A549 (cell line): Measurements from ENCODE around the gene CLIC4. TPM values are rescaled to one million over a fixed set of nuclear protein-coding genes. Genes with fewer than 3 reads are reported as not detected.

Source experiments
- ATAC-seq, 2 experiments: fragments of 200-7000 bp in 1 of 2; fragments of >200 bp in 1 of 2; cut with Nextera tagmentation in 1 of 2; cut with Tn5 transposase in 1 of 2; 3 replicates each; pipeline versions ENCODE4 v1.8.0 to v1.9.1; 2018 to 2020; ENCODE audit warnings: mild to moderate bottlenecking in 1 of 2, moderate library complexity in 1 of 2
- CTCF ChIA-PET: fragments of 300-600 bp; sonication (Branson Sonifier 250); formaldehyde crosslinking; extraction: SDS; loops from one replicate; lab custom pipeline; 2021; ENCODE audit warnings: antibody characterized with exemption, inconsistent platforms; lab: Yijun Ruan, JAX
- POLR2A ChIA-PET: fragments of 350-600 bp; formaldehyde crosslinking; extraction: SDS; loops from one replicate; lab custom pipeline; 2021; ENCODE audit warnings: antibody characterized with exemption, inconsistent platforms; lab: Yijun Ruan, JAX
- DNase-seq, 2 experiments: peaks; one replicate each; pipeline versions ENCODE4 v3.0.0 to v3.0.0-alpha.2; 2011 to 2016; ENCODE audit warnings: low read depth in 1 of 2, low spot score in 1 of 2
- FAIRE-seq: peaks from 2 replicates; lab custom pipeline; 2011; peaks lifted over from hg19 to GRCh38; lab: Jason Lieb, UNC
- H3K27ac ChIP-seq, 2 experiments: fragments of >200 bp; sonication (Bioruptor Twin); formaldehyde crosslinking; 3 replicates each; pipeline ENCODE4 v1.5.1; 2016 to 2017
- H3K4me1 ChIP-seq: fragments of >200 bp; sonication (Bioruptor Twin); formaldehyde crosslinking; 3 replicates; pipeline ENCODE4 v1.6.1; 2016
- H3K4me2 ChIP-seq: fragments of >200 bp; sonication (Bioruptor Twin); formaldehyde crosslinking; 3 replicates; pipeline ENCODE4 v1.6.1; 2016
- H3K4me3 ChIP-seq: fragments of >200 bp; sonication (Bioruptor Twin); formaldehyde crosslinking; 3 replicates; pipeline ENCODE4 v1.5.1; 2016
- H3K9me3 ChIP-seq: fragments of >200 bp; sonication (Bioruptor Twin); formaldehyde crosslinking; 3 replicates; pipeline ENCODE4 v1.6.1; 2016
- ATOH8 ChIP-seq: fragments of 250-450 bp; sonication (Bioruptor Pico); IDR thresholded peaks from 2 replicates; pipeline ENCODE4 v1.5.0; 2020; ENCODE audit warnings: low read depth, mild to moderate bottlenecking, moderate library complexity
- BCL3 ChIP-seq: fragments of >200 bp; sonication (Bioruptor Twin); formaldehyde crosslinking; IDR thresholded peaks from 3 replicates; pipeline ENCODE4 v1.6.1; 2016
- BHLHE40 ChIP-seq: IDR thresholded peaks from 2 replicates; pipeline ENCODE4 v1.6.1; 2012; ENCODE audit warnings: low read depth, low read length, inconsistent platforms
- CBX8 ChIP-seq: fragments of 200-600 bp; sonication (generic); IDR thresholded peaks from 2 replicates; pipeline ENCODE4 v1.6.1; 2016
- CEBPB ChIP-seq, 2 experiments: fragments of >200 bp in 1 of 2; sonication (Bioruptor Twin) in 1 of 2; formaldehyde crosslinking in 1 of 2; IDR thresholded peaks; 2 replicates each; pipeline ENCODE4 v1.6.1; 2012 to 2016
- CHD2 ChIP-seq: fragments of 150-350 bp; IDR thresholded peaks from 2 replicates; pipeline ENCODE4 v1.6.1; 2014; ENCODE audit warnings: low read length; ENCODE audit not compliant: partially characterized antibody
- CTCF ChIP-seq: fragments of >200 bp; sonication (Bioruptor Twin); formaldehyde crosslinking; IDR thresholded peaks from 3 replicates; pipeline ENCODE4 v1.5.1; 2016
- EHMT2 ChIP-seq: fragments of 200-600 bp; sonication (generic); IDR thresholded peaks from 2 replicates; pipeline ENCODE4 v1.6.1; 2016; ENCODE audit warnings: antibody characterized with exemption, low read depth, mild to moderate bottlenecking, moderate library complexity
- ESRRA ChIP-seq: fragments of 150-350 bp; IDR thresholded peaks from 2 replicates; pipeline ENCODE4 v1.6.1; 2014; ENCODE audit warnings: mild to moderate bottlenecking, low read length, borderline replicate concordance
- FOSB ChIP-seq: fragments of 250-450 bp; sonication (Bioruptor Pico); IDR thresholded peaks from 2 replicates; pipeline ENCODE4 v1.5.0; 2020; ENCODE audit warnings: mild to moderate bottlenecking, moderate library complexity
- FOXS1 ChIP-seq: fragments of 250-450 bp; sonication (Bioruptor Pico); IDR thresholded peaks from 2 replicates; pipeline ENCODE4 v1.5.0; 2020; ENCODE audit warnings: mild to moderate bottlenecking, moderate library complexity
- HDAC2 ChIP-seq: fragments of 200-600 bp; sonication (generic); IDR thresholded peaks from 2 replicates; pipeline ENCODE4 v1.6.1; 2016
- HES2 ChIP-seq: fragments of >200 bp; sonication (Bioruptor Twin); formaldehyde crosslinking; IDR thresholded peaks from 2 replicates; pipeline ENCODE4 v1.6.1; 2016
- HOXA7 ChIP-seq: fragments of 250-450 bp; sonication (Bioruptor Pico); IDR thresholded peaks from 2 replicates; pipeline ENCODE4 v1.5.0; 2020; ENCODE audit warnings: mild to moderate bottlenecking, moderate library complexity
- HOXB13 ChIP-seq: fragments of 250-450 bp; sonication (Bioruptor Pico); IDR thresholded peaks from 2 replicates; pipeline ENCODE4 v1.5.0; 2020; ENCODE audit warnings: low read depth, mild to moderate bottlenecking, moderate library complexity
- JUN ChIP-seq, 2 experiments: fragments of >200 bp; sonication (Bioruptor Twin); formaldehyde crosslinking; IDR thresholded peaks; 2 replicates in 1 of 2; 3 replicates in 1 of 2; pipeline ENCODE4 v1.6.1; 2016 to 2017
- KDM1A ChIP-seq: fragments of 200-600 bp; sonication (generic); IDR thresholded peaks from 2 replicates; pipeline ENCODE4 v1.6.1; 2016; ENCODE audit warnings: low read depth, mild to moderate bottlenecking
- MAFK ChIP-seq: fragments of 450-650 bp; IDR thresholded peaks from 2 replicates; pipeline ENCODE4 v1.6.1; 2014; ENCODE audit not compliant: partially characterized antibody
- MAZ ChIP-seq: fragments of 150-350 bp; IDR thresholded peaks from 2 replicates; pipeline ENCODE4 v1.6.1; 2014; ENCODE audit warnings: antibody characterized with exemption, low read depth, low read length, borderline replicate concordance
- MYC ChIP-seq: IDR thresholded peaks from 2 replicates; pipeline ENCODE4 v1.6.1; 2012; ENCODE audit warnings: mild to moderate bottlenecking, inconsistent platforms, low read length, improper control_type of control experiment, borderline replicate concordance
- NR3C1 ChIP-seq: fragments of >200 bp; sonication (Bioruptor Twin); formaldehyde crosslinking; IDR thresholded peaks from 3 replicates; pipeline ENCODE4 v1.6.1; 2017
- PBX3 ChIP-seq: IDR thresholded peaks from 2 replicates; pipeline ENCODE4 v1.6.1; 2012
- PHF8 ChIP-seq: fragments of 200-600 bp; sonication (generic); IDR thresholded peaks from 2 replicates; pipeline ENCODE4 v1.6.1; 2016; ENCODE audit warnings: low read depth, mild to moderate bottlenecking, antibody characterized with exemption, moderate library complexity, borderline replicate concordance
- POLR2A ChIP-seq: IDR thresholded peaks from 2 replicates; pipeline ENCODE4 v1.6.1; 2012; ENCODE audit warnings: mild to moderate bottlenecking, low read length
- POLR2AphosphoS2 ChIP-seq: conservative IDR thresholded peaks from 2 replicates; pipeline ENCODE4 v1.6.1; 2012; ENCODE audit warnings: low read length, improper control_type of control experiment, inconsistent platforms
- RAD21 ChIP-seq, 2 experiments: fragments of >200 bp in 1 of 2; sonication (Bioruptor Twin) in 1 of 2; formaldehyde crosslinking in 1 of 2; IDR thresholded peaks in 1 of 2; conservative IDR thresholded peaks in 1 of 2; 2 replicates in 1 of 2; 3 replicates in 1 of 2; pipeline ENCODE4 v1.6.1; 2012 to 2018; ENCODE audit warnings: inconsistent platforms in 1 of 2
- RARB ChIP-seq: fragments of 250-450 bp; sonication (Bioruptor Pico); IDR thresholded peaks from 2 replicates; pipeline ENCODE4 v1.8.0; 2021; ENCODE audit warnings: mild to moderate bottlenecking, moderate library complexity
- RFX5 ChIP-seq: fragments of 450-650 bp; IDR thresholded peaks from 2 replicates; pipeline ENCODE4 v1.7.1; 2014; ENCODE audit warnings: antibody characterized with exemption, mild to moderate bottlenecking, moderate library complexity
- SMC3 ChIP-seq: fragments of >200 bp; sonication (Bioruptor Twin); formaldehyde crosslinking; IDR thresholded peaks from 3 replicates; pipeline ENCODE4 v1.6.1; 2018; ENCODE audit warnings: inconsistent platforms
- SREBF2 ChIP-seq: fragments of 450-650 bp; IDR thresholded peaks from 2 replicates; pipeline ENCODE4 v1.6.1; 2014; ENCODE audit warnings: mild to moderate bottlenecking, moderate library complexity
- TP53 ChIP-seq: fragments of 250-450 bp; sonication (Bioruptor Pico); IDR thresholded peaks from 2 replicates; pipeline ENCODE4 v1.5.0; 2021; ENCODE audit warnings: mild to moderate bottlenecking, moderate library complexity
- USF2 ChIP-seq: fragments of 450-650 bp; IDR thresholded peaks from 2 replicates; pipeline ENCODE4 v1.6.1; 2014; ENCODE audit warnings: antibody characterized with exemption
- ZFP36 ChIP-seq: fragments of 450-650 bp; IDR thresholded peaks from 2 replicates; pipeline ENCODE4 v1.6.1; 2014; ENCODE audit warnings: borderline replicate concordance; ENCODE audit not compliant: partially characterized antibody
- ZSCAN20 ChIP-seq: fragments of 250-450 bp; sonication (Bioruptor Pico); IDR thresholded peaks from 2 replicates; pipeline ENCODE4 v1.8.0; 2022; ENCODE audit warnings: mild to moderate bottlenecking, moderate library complexity
- WGBS: methylation state at CpG from one replicate; pipeline ENCODE4 v1.1.6; 2017; ENCODE audit errors: missing lambda C conversion rate; 5-methylcytosine and 5-hydroxymethylcytosine counted together
- polyA minus RNA-seq: library from RNA; depleted of rRNA, polyadenylated mRNA; stranded (reverse); fragments of >200 nt; gene quantifications from 2 replicates; pipeline ENCODE4 v1.2.3, GENCODE V29; 2011; rRNA and poly(A)+ RNA removed
- polyA plus RNA-seq, 4 experiments: library from polyadenylated mRNA; depleted of rRNA in 3 of 4; stranded (reverse); fragments of >200 nt; fragmentation: RNase III in 1 of 4; extraction: RNeasy Plus Mini Kit Qiagen cat#74134 plus additional on column Dnase treatment in 1 of 4; gene quantifications; 2 replicates in 3 of 4; 3 replicates in 1 of 4; pipeline ENCODE4 v1.2.3, GENCODE V29; 2011 to 2017

CLIC4 gene
- 85.4 and 97.4 TPM in 2 replicates for polyA plus RNA-seq (2011; rRNA removed)
- polyA plus RNA-seq (2012; cell fraction: cytosol; rRNA removed) = 12.8 and 14.1 TPM in 2 replicates
- 6.8 and 9.2 TPM in 2 replicates for polyA plus RNA-seq (2012; cell fraction: nucleus; rRNA removed)
- 52.0 to 54.4 TPM (median 52.1 TPM) in 3 replicates for polyA plus RNA-seq (2017; fragmentation: RNase III; extraction: RNeasy Plus Mini Kit Qiagen cat#74134 plus additional on column Dnase treatment)
- 20.5 and 21.3 TPM in 2 replicates for polyA minus RNA-seq

- FAIRE-seq (no peak), ATAC-seq (peak; percentile 91 to 96), DNase-seq (peak; percentile 75 to 98)
- Histone ChIP-seq H3K9me3 (no peaks in the 10 kb centered on the region), H3K4me3 (peak within 1 kb of the TSS; percentile 63), H3K27ac (peak within 1 kb of the TSS; percentile 88 to 96), H3K4me1 (peaks cover 16% of the 10 kb centered on the region; the same call in 2 of the 3 replicates), H3K4me2 (peak within 1 kb of the TSS; percentile 73)
- CTCF ChIA-PET = interaction anchor here (0.6 to 2.1 kb wide), 12 partner anchors 11 to 152 kb away, joined by 3 to 12 read pairs (median 4); no protein-coding TSS in a partner anchor
- WGBS = 0% methylated on average over 23 of the region's 80 CpGs
- POLR2A ChIA-PET = interaction anchor here (0.6 to 1.9 kb wide), 19 partner anchors 9 to 502 kb away, joined by 3 to 14 read pairs (median 3); partner anchors contain the start of genes RSRP1 and SYF2
- TF ChIP-seq ESRRA (no peak), TP53 (CRISPR knock-in tag) (no peak), BCL3 (peak; percentile 71; the same call in 2 of the 3 replicates), MAZ (no peak), ATOH8 (CRISPR knock-in tag) (no peak), CTCF (no peak), PBX3 (0 out of 2 replicates have a peak, but pooled peaks have one; percentile 0), ZFP36 (no peak), SREBF2 (no peak), MAFK (no peak), CHD2 (no peak), MYC (no peak), HDAC2 (no peak), BHLHE40 (no peak), CBX8 (no peak), JUN (IDR thresholded peaks at IDR 0.05) (peak in 1 of 2 experiments; percentile 65; a peak in 2 of 5 replicates), SMC3 (0 out of 3 replicates have a peak, but pooled peaks have one; percentile 9), NR3C1 (no peak), RARB (CRISPR knock-in tag) (no peak), CEBPB (IDR thresholded peaks at IDR 0.05) (no peak), PHF8 (no peak), RFX5 (no peak), USF2 (0 out of 2 replicates have a peak, but pooled peaks have one; percentile 21), ZSCAN20 (CRISPR knock-in tag) (no peak), HOXB13 (CRISPR knock-in tag) (no peak), HES2 (no peak), RAD21 (conservative IDR thresholded peaks at IDR 0.05 in 1 of 2, IDR thresholded peaks at IDR 0.05 in 1 of 2) (peak in 1 of 2 experiments; percentile 15; a peak in 2 of 5 replicates), POLR2A (peak; percentile 94), FOSB (CRISPR knock-in tag) (no peak), KDM1A (no peak), POLR2AphosphoS2 (no peak), HOXA7 (CRISPR knock-in tag) (no peak), EHMT2 (no peak), FOXS1 (CRISPR knock-in tag) (no peak)
These were observed at the start of gene CLIC4 for GRCh38 chr1:24744911-24745710. Gene CLIC4, plus strand, starts transcription at chr1:24745447. Its CDS starts 107 bp downstream, at chr1:24745554.
